GM12878 (cell line): ENCODE data around the gene UNK. TPM values are rescaled to one million over a fixed set of nuclear protein-coding genes. Genes with fewer than 3 reads are reported as not detected.

Experiments used
- ATAC-seq: fragments of 200-7000 bp; cut with Tn5 transposase; 3 replicates; pipeline ENCODE4 v1.9.1; 2020; ENCODE audit warnings: mild to moderate bottlenecking, moderate library complexity
- BruUV-seq: library from RNA; stranded (reverse); fragments of 400-500 nt; replicated peaks from 2 replicates; lab custom pipeline; 2021; lab: Mats Ljungman, UMichigan
- CTCF ChIA-PET: fragments of 300-600 bp; sonication (Branson Sonifier 250); formaldehyde crosslinking; extraction: SDS; loops from one replicate; lab custom pipeline; 2021; ENCODE audit warnings: inconsistent platforms; lab: Yijun Ruan, JAX
- POLR2A ChIA-PET: fragments of 350-600 bp; formaldehyde crosslinking; extraction: SDS; loops from one replicate; lab custom pipeline; 2021; ENCODE audit warnings: inconsistent platforms; lab: Charles Lee
- RAD21 ChIA-PET: fragments of 300-600 bp; sonication (Branson Sonifier 250); formaldehyde crosslinking; loops from one replicate; lab custom pipeline; 2023; ENCODE audit warnings: antibody characterized with exemption; ENCODE audit not compliant: unreplicated experiment; lab: Charles Lee
- SMC1A ChIA-PET: fragments of 300-600 bp; sonication (Branson Sonifier 250); formaldehyde crosslinking; loops from one replicate; lab custom pipeline; 2023; ENCODE audit not compliant: unreplicated experiment, uncharacterized antibody; lab: Charles Lee
- DNase-seq: peaks from one replicate; pipeline ENCODE4 v3.0.0-alpha.2; 2011; ENCODE audit warnings: low read depth, low spot score
- FAIRE-seq: peaks from 3 replicates; lab custom pipeline; 2011; peaks lifted over from hg19 to GRCh38; lab: Jason Lieb, UNC
- H2AFZ ChIP-seq: 2 replicates; pipeline ENCODE4 v1.6.0; 2011; ENCODE audit warnings: low read depth, low read length, control low read depth; ENCODE audit not compliant: control insufficient read depth
- H3K27ac ChIP-seq: 2 replicates; pipeline ENCODE4 v1.5.1; 2011; ENCODE audit warnings: control low read depth; ENCODE audit not compliant: control insufficient read depth, insufficient read depth
- H3K27me3 ChIP-seq, 2 experiments: replicated peaks in 1 of 2; 2 replicates each; pipeline versions ENCODE4 v1.6.0 to v1.6.1; 2011; ENCODE audit warnings: low read length in 1 of 2; ENCODE audit not compliant: control insufficient read depth in 2 of 2, insufficient read depth in 2 of 2
- H3K36me3 ChIP-seq, 2 experiments: 2 replicates each; pipeline ENCODE4 v1.5.1; 2011; ENCODE audit warnings: low read length in 1 of 2; ENCODE audit not compliant: control insufficient read depth in 2 of 2, insufficient read depth in 2 of 2
- H3K4me1 ChIP-seq: 2 replicates; pipeline ENCODE4 v1.6.1; 2011; ENCODE audit warnings: mild to moderate bottlenecking, low read length, moderate library complexity, mixed read lengths; ENCODE audit not compliant: control insufficient read depth, insufficient read depth
- H3K4me2 ChIP-seq: 2 replicates; pipeline ENCODE4 v1.6.0; 2011; ENCODE audit warnings: control low read depth; ENCODE audit not compliant: control insufficient read depth, insufficient read depth
- H3K4me3 ChIP-seq: fragments of 200-600 bp; sonication (generic); 2 replicates; pipeline ENCODE4 v1.5.1; 2016
- H3K79me2 ChIP-seq: 2 replicates; pipeline ENCODE4 v1.6.0; 2011; ENCODE audit warnings: low read length; ENCODE audit not compliant: control insufficient read depth, insufficient read depth
- H3K9ac ChIP-seq: 2 replicates; pipeline ENCODE4 v1.8.0; 2011; ENCODE audit warnings: low read length, control low read depth, mixed read lengths; ENCODE audit not compliant: control insufficient read depth, insufficient read depth
- H3K9me3 ChIP-seq: replicated peaks from 3 replicates; pipeline ENCODE4 v1.5.1; 2011; ENCODE audit warnings: mild to moderate bottlenecking, low read length; ENCODE audit not compliant: control insufficient read depth, insufficient read depth
- H4K20me1 ChIP-seq: 2 replicates; pipeline ENCODE4 v1.6.0; 2011; ENCODE audit not compliant: control insufficient read depth, insufficient read depth
- EED ChIP-seq: sonication (generic); IDR thresholded peaks from 2 replicates; pipeline ENCODE4 v1.6.1; 2016; ENCODE audit warnings: antibody characterized with exemption, low read depth
- FOXM1 ChIP-seq: IDR thresholded peaks from 2 replicates; pipeline ENCODE4 v1.6.1; 2012; ENCODE audit warnings: low read depth, mild to moderate bottlenecking, inconsistent platforms, low read length, moderate library complexity
- PAX8 ChIP-seq: fragments of 450-650 bp; IDR thresholded peaks from 2 replicates; pipeline ENCODE4 v1.6.1; 2017; ENCODE audit warnings: mild to moderate bottlenecking, moderate library complexity
- WGBS: methylation state at CpG from one replicate; pipeline ENCODE4 v1.1.6; 2016; ENCODE audit warnings: low lambda C conversion rate; ENCODE audit not compliant: insufficient replicate concordance, insufficient coverage; ENCODE audit errors: missing lambda C conversion rate; 5-methylcytosine and 5-hydroxymethylcytosine counted together
- in situ Hi-C: fragments of 300-500 bp; cut with MboI; formaldehyde crosslinking; loops from 9 replicates; pipeline ENCODE4 v1.14.3; 2018; ENCODE audit warnings: mixed read lengths
- intact Hi-C: fragments of 100-400 bp; cut with micrococcal nuclease; formaldehyde crosslinking; loops from one replicate; pipeline ENCODE4 v1.14.2; 2022; ENCODE audit not compliant: unreplicated experiment
- polyA plus RNA-seq, 11 experiments: library from polyadenylated mRNA; depleted of rRNA in 4 of 11; unstranded in 6 of 11; stranded (reverse) in 5 of 11; fragments of >200 nt; fragmentation: Nextera tagmentation in 4 of 11; fragmentation: Illumina TruSeq in 1 of 11; extraction: Ambion mirVana in 4 of 11; extraction: Trizol in 1 of 11; gene quantifications; 1 replicate in 1 of 11; 2 replicates in 10 of 11; pipeline versions ENCODE4 v1.2.1 to v1.2.3, GENCODE V29; 2011 to 2016; ENCODE audit warnings: inconsistent platforms in 2 of 11, missing spikeins in 2 of 11, low read depth in 1 of 11
- total RNA-seq, 4 experiments: library from RNA; depleted of rRNA in 3 of 4; stranded (reverse); fragments of >200 nt in 3 of 4; fragmentation: Illumina TruSeq in 1 of 4; extraction: Trizol in 1 of 4; gene quantifications; 2 replicates each; pipeline versions ENCODE4 v1.2.1 to v1.2.3, GENCODE V29; 2013 to 2021
- TF ChIP-seq, protein P1 (sequence below): IDR thresholded peaks from 2 replicates; pipeline ENCODE4 v1.6.1; 2012; ENCODE audit warnings: mild to moderate bottlenecking, low read depth, low read length

UNK gene
- total and polyA plus RNA-seq, 10 of the 15 experiments (the other 5 are each of a cell fraction or from before 2014, with no cell fraction given), result 8.9 to 34.5 (median 27.3) TPM

GRCh38 chr17:75763269-75763607, 21.4 kb upstream of the UNK start:
- Histone ChIP-seq H3K27ac (no peak overlapping the region), H3K36me3 (no peaks in the 10 kb centered on the region), H3K27me3 (no peaks in the 10 kb centered on the region), H4K20me1 (no peaks in the 10 kb centered on the region), H3K9me3 (no peaks in the 10 kb centered on the region), H3K79me2 (no peaks in the 10 kb centered on the region; the same call in 1 of the 2 replicates), H3K4me1 (peaks cover 12% of the 10 kb centered on the region), H2AFZ (no peak overlapping the region), H3K9ac (no peak overlapping the region), H3K4me3 (peak overlapping the region; percentile 76; the same call in 1 of the 2 replicates), H3K4me2 (peak overlapping the region; percentile 98; the same call in 1 of the 2 replicates)
- TF ChIP-seq EED, result no peak
- TF ChIP-seq, protein P1, sequence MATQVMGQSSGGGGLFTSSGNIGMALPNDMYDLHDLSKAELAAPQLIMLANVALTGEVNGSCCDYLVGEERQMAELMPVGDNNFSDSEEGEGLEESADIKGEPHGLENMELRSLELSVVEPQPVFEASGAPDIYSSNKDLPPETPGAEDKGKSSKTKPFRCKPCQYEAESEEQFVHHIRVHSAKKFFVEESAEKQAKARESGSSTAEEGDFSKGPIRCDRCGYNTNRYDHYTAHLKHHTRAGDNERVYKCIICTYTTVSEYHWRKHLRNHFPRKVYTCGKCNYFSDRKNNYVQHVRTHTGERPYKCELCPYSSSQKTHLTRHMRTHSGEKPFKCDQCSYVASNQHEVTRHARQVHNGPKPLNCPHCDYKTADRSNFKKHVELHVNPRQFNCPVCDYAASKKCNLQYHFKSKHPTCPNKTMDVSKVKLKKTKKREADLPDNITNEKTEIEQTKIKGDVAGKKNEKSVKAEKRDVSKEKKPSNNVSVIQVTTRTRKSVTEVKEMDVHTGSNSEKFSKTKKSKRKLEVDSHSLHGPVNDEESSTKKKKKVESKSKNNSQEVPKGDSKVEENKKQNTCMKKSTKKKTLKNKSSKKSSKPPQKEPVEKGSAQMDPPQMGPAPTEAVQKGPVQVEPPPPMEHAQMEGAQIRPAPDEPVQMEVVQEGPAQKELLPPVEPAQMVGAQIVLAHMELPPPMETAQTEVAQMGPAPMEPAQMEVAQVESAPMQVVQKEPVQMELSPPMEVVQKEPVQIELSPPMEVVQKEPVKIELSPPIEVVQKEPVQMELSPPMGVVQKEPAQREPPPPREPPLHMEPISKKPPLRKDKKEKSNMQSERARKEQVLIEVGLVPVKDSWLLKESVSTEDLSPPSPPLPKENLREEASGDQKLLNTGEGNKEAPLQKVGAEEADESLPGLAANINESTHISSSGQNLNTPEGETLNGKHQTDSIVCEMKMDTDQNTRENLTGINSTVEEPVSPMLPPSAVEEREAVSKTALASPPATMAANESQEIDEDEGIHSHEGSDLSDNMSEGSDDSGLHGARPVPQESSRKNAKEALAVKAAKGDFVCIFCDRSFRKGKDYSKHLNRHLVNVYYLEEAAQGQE, result no peak
- TF ChIP-seq PAX8, result no peak
- no peak for TF ChIP-seq FOXM1
- ChIA-PET SMC1A (interaction anchor here (0.8 to 2.1 kb wide), 12 partner anchors 10 to 134 kb away, joined by 3 to 10 read pairs (median 4); partner anchors contain the start of gene TRIM65), RAD21 (interaction anchor here (1.5 to 3.9 kb wide), 6 partner anchors 10 to 85 kb away, joined by 5 to 32 read pairs (median 10); partner anchors contain the start of genes UNC13D and UNK), POLR2A (interaction anchor here (1.6 to 5.3 kb wide), 4 partner anchors 10 to 45 kb away, joined by 4 to 38 read pairs (median 9); a partner anchor contains a TSS), CTCF (interaction anchor here (0.8 to 5.6 kb wide), 13 partner anchors 9 to 83 kb away, joined by 3 to 75 read pairs (median 13); partner anchors contain the start of genes UNC13D and UNK)
- BruUV-seq, result no TSS peak
- intact Hi-C loops, result no loop called here
- 74% methylated on average over 3 of the region's 3 CpGs for WGBS
- FAIRE-seq, result no peak
- in situ Hi-C loops, result no loop called here
- no peak for DNase-seq
- ATAC-seq, result no peak
